HG03571 (cell line): ENCODE data around the gene FBXW8.

Source experiments
- ATAC-seq: cut with Tn5 transposase; IDR thresholded peaks from one replicate; pipeline ENCODE4 v1.9.1; 2021; ENCODE audit not compliant: unreplicated experiment

Gene FBXW8

GRCh38 chr12:116884871-116885270, 25.9 kb upstream of the FBXW8 start:
- no peak for ATAC-seq

- ATAC-seq = no peak
Measured at GRCh38 chr12:116885491-116885890, 25.3 kb upstream of the FBXW8 start.

GRCh38 chr12:116887244-116887643, 23.5 kb upstream of the FBXW8 start:
- ATAC-seq = no peak

- no peak for ATAC-seq
Measured at GRCh38 chr12:116887897-116888296, 22.9 kb upstream of the FBXW8 start.

- no peak for ATAC-seq
Measured at GRCh38 chr12:116890330-116890729, 20.4 kb upstream of the FBXW8 start.

- ATAC-seq = no peak
Measured at GRCh38 chr12:116891019-116891418, 19.7 kb upstream of the FBXW8 start.

- ATAC-seq = no peak
Measured at GRCh38 chr12:116892349-116893140, 18.2 kb upstream of the FBXW8 start.

- no peak for ATAC-seq
Measured at GRCh38 chr12:116894913-116895312, 15.8 kb upstream of the FBXW8 start.

- ATAC-seq = no peak
Measured at GRCh38 chr12:116896411-116896924, 14.3 kb upstream of the FBXW8 start.

- no peak for ATAC-seq
Measured at GRCh38 chr12:116897476-116897875, 13.3 kb upstream of the FBXW8 start.

- ATAC-seq = no peak
Measured at GRCh38 chr12:116898669-116899068, 12.1 kb upstream of the FBXW8 start.

- ATAC-seq = no peak
Measured at GRCh38 chr12:116901612-116902011, 9.1 kb upstream of the FBXW8 start.

- ATAC-seq = no peak
Measured at GRCh38 chr12:116903818-116904217, 6.9 kb upstream of the FBXW8 start.

- no peak for ATAC-seq
Measured at GRCh38 chr12:116906285-116906684, 4.5 kb upstream of the FBXW8 start.

- ATAC-seq = no peak
Measured at GRCh38 chr12:116910280-116910644, 488 bp upstream of the FBXW8 start.

- ATAC-seq = no peak
Measured at GRCh38 chr12:116915326-116915725, 4.6 kb downstream of the FBXW8 start.

GRCh38 chr12:116916122-116916521, 5.4 kb downstream of the FBXW8 start:
- no peak for ATAC-seq

- ATAC-seq = peak; percentile 91
Measured at GRCh38 chr12:116916714-116917114, 6.0 kb downstream of the FBXW8 start.

GRCh38 chr12:116918464-116918863, 7.7 kb downstream of the FBXW8 start:
- ATAC-seq = no peak

- no peak for ATAC-seq
Measured at GRCh38 chr12:116919247-116919661, 8.5 kb downstream of the FBXW8 start.

GRCh38 chr12:116919706-116920485, 9.1 kb downstream of the FBXW8 start:
- ATAC-seq = no peak

- ATAC-seq = no peak
Measured at GRCh38 chr12:116920939-116921338, 10.2 kb downstream of the FBXW8 start.
